HAP-1 (cell line): ENCODE measurements around the gene TRPM4.
"Not testable (repeated sequence)": the region's sequence is repeated elsewhere in the genome, so short reads cannot be mapped to it uniquely, and the experiment has no call there.

Experiments used
- DNase-seq, 2 experiments: peaks; one replicate each; pipeline ENCODE4 v3.0.0-alpha.2; 2016 to 2020; ENCODE audit warnings: low spot score in 2 of 2
- H3K27me3 ChIP-seq: fragments of 250-450 bp; sonication (Bioruptor Pico); 2 replicates; pipeline ENCODE4 v1.5.1; 2020; ENCODE audit warnings: low read depth, mild to moderate bottlenecking, moderate library complexity
- H3K36me3 ChIP-seq: fragments of 250-450 bp; sonication (Bioruptor Pico); replicated peaks from 2 replicates; pipeline ENCODE4 v1.5.1; 2020; ENCODE audit warnings: mild to moderate bottlenecking
- H3K4me1 ChIP-seq: fragments of 250-450 bp; sonication (Bioruptor Pico); 2 replicates; pipeline ENCODE4 v1.5.1; 2020; ENCODE audit warnings: mild to moderate bottlenecking
- H3K4me3 ChIP-seq: fragments of 250-450 bp; sonication (Bioruptor Pico); 2 replicates; pipeline ENCODE4 v1.5.1; 2020; ENCODE audit warnings: mild to moderate bottlenecking, moderate library complexity
- H3K9me3 ChIP-seq: fragments of 250-450 bp; sonication (Bioruptor Pico); 2 replicates; pipeline ENCODE4 v1.5.1; 2020; ENCODE audit warnings: mild to moderate bottlenecking, moderate library complexity
- in situ Hi-C: fragments of 300-500 bp; cut with MboI; formaldehyde crosslinking; loops from 3 replicates; pipeline ENCODE4 v1.14.3; 2020; ENCODE audit warnings: low sequenced_read_pairs, inconsistent platforms, mixed read lengths

The TRPM4 gene

GRCh38 chr19:49119411-49120324 is 37.9 kb upstream of the TRPM4 start, which contains the start of gene PPFIA3:
TSS of gene PPFIA3 (plus strand) at chr19:49119544. CDS start at chr19:49127874, 8,330 bp downstream.
- Histone ChIP-seq H3K4me3 (peak within 1 kb of the TSS; percentile 78), H3K4me1 (peaks cover 6% of the 10 kb centered on the region), H3K27me3 (no peaks in the 10 kb centered on the region), H3K9me3 (no peaks in the 10 kb centered on the region), H3K36me3 (no peaks in the 10 kb centered on the region)
- DNase-seq: peak in 1 of 2 experiments; percentile 62
- in situ Hi-C loops: no loop called here

GRCh38 chr19:49120325-49120683 is 37.3 kb upstream of the TRPM4 start:
- in situ Hi-C loops: no loop called here
- Histone ChIP-seq H3K27me3 (no peaks in the 10 kb centered on the region), H3K36me3 (no peaks in the 10 kb centered on the region), H3K4me1 (peaks cover 10% of the 10 kb centered on the region), H3K9me3 (no peaks in the 10 kb centered on the region), H3K4me3 (peak overlapping the region; percentile 78)
- no peak for DNase-seq

DNA sequence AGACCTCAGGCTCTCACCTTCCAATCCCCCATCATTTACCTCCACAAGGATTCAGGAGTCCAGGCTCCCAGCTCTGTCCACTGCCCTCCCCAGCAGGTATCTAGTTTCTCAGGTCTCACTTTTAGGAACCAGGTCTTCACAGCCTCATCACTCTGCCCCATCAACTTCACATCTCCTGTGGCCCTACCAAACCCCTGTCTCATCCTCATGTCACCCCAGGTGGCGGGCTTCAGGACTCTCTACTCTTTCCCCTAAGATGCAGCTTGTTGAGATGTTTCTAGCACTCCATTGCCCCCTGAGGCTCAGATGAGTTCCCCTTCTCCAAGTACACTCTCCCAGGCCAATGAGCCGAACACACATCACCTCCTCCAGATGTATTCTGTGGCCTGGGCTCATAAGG is 36.7 kb upstream of the TRPM4 start:
- H3K4me3 ChIP-seq: no peak overlapping the region
- no peaks in the 10 kb centered on the region for H3K27me3 ChIP-seq
- H3K36me3 ChIP-seq: no peaks in the 10 kb centered on the region
- no peak for DNase-seq
- H3K9me3 ChIP-seq: no peaks in the 10 kb centered on the region
- in situ Hi-C loops: no loop called here
- H3K4me1 ChIP-seq: peaks cover 10% of the 10 kb centered on the region

DNA sequence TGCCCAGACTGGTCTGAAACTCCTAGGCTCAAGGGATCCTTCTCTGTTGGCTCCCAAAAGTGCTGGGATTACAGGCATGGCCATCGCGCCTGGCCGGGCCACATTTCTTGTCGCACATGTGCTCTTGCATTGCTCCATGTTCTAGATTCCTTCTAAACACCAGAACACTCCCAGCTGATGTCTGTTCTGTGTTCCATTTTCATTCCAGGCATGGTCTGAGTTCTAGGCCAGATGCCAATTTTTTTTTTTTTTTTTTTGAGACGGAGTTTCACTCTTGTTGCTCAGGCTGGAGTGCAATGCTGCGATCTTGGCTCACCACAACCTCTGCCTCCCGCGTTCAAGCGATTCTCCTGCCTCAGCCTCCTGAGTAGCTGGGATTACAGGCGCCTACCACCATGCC is 35.8 kb upstream of the TRPM4 start:
- in situ Hi-C loops: not testable (repeated sequence)

GRCh38 chr19:49123285-49123684 is 34.3 kb upstream of the TRPM4 start:
- peaks cover 11% of the 10 kb centered on the region for H3K4me1 ChIP-seq
- in situ Hi-C loops, DNase-seq, H3K27me3 ChIP-seq, H3K9me3 ChIP-seq, H3K36me3 ChIP-seq, H3K4me3 ChIP-seq: not testable (repeated sequence)

More for the DNA sequence above, 35.8 kb upstream of the TRPM4 start:
- peaks cover 10% of the 10 kb centered on the region for H3K4me1 ChIP-seq
- not testable (repeated sequence) for DNase-seq, H3K27me3 ChIP-seq, H3K36me3 ChIP-seq, H3K4me3 ChIP-seq, H3K9me3 ChIP-seq

DNA sequence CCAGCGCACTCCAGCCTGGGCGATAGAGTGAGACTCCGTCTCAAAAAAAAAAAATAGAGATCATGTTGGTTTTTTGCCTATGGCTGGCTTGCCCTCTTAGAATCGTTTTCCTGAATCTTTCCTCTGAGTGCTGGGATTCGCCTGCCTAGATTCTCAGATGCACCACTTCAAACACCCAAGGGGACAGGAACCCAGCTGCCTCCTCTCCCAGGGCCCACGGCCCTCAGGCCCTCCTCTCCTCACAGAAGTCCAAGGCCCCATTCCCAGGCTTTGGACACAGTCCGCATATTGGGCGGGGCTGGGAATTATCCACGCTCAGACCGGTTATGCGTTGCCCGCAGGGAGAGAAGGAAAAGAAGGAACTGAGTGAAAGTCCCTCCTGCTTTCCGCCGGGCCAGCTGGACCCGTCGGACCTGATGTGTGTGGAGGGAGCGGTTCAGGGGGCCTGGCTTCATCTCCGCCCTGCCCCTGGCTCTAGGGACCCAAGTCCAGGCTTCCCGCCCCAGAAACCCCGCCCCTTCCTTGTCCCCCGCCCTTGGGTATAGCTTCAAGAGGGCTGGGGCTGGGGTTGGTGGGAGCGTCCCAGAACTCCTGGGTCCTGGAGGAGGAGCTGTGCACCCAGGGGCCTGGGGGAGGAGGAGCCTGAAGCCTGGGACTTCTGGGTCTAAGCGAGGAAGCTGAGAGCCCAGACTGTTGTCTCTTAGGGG is 32.4 kb upstream of the TRPM4 start:
- H3K27me3 ChIP-seq: no peaks in the 10 kb centered on the region
- peak; percentile 27 to 84 for DNase-seq
- no peaks in the 10 kb centered on the region for H3K36me3 ChIP-seq
- H3K9me3 ChIP-seq: no peaks in the 10 kb centered on the region
- in situ Hi-C loops: no loop called here
- H3K4me1 ChIP-seq: peaks cover 15% of the 10 kb centered on the region
- no peak overlapping the region; the same call in 1 of the 2 replicates for H3K4me3 ChIP-seq

DNA sequence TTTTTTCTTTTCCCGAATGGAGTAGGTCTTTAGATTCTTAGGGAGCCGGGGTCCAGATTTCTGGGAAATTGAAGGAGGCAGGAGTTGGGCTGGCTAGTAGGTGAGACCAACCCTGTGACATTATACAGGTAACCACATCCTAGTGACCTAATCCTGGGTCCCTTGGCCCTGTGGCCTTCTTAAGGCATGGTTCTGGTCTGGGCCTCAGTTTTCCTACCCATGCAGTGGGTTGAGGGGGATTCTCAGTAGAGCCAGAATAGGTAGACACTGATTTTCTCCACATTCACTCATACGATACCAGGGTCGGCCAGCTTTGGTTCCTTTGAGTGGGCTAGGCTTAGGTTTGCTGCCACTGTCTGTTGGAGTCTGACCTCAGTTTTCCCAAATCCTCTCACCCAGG is 31.0 kb upstream of the TRPM4 start:
- Histone ChIP-seq H3K4me1 (peaks cover 15% of the 10 kb centered on the region), H3K36me3 (no peaks in the 10 kb centered on the region), H3K4me3 (no peak overlapping the region), H3K27me3 (no peaks in the 10 kb centered on the region), H3K9me3 (no peaks in the 10 kb centered on the region)
- DNase-seq: no peak
- in situ Hi-C loops: no loop called here

DNA sequence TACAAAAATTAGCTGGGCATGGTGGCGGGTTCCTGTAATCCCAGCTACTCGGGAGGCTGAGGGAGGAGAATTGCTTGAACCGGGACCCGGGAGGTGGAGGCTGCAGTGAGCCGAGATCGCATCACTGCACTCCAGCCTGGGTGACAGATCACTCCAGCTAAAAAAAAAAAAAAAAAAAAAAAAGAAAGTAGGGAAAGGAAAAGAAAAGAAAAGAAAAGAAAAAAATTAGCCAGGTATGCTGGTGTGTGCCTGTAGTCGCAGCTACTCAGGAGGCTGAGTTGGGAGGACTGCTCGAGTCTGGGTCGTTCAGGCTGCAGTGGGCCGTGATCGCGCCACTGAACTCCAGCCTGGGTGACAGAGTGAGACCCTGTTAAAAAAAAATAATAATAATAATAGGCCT is 30.4 kb upstream of the TRPM4 start:
- H3K4me3 ChIP-seq, H3K9me3 ChIP-seq, H3K27me3 ChIP-seq, in situ Hi-C loops, DNase-seq, H3K36me3 ChIP-seq: not testable (repeated sequence)
- peaks cover 15% of the 10 kb centered on the region for H3K4me1 ChIP-seq

GRCh38 chr19:49127674-49128544 is 29.7 kb upstream of the TRPM4 start:
- peak; percentile 92 to 97 for DNase-seq
- in situ Hi-C loops: no loop called here
- H3K4me1 ChIP-seq: peaks cover 15% of the 10 kb centered on the region
- no peaks in the 10 kb centered on the region for H3K27me3 ChIP-seq
- no peaks in the 10 kb centered on the region for H3K9me3 ChIP-seq
- peak overlapping the region; percentile 36 for H3K4me3 ChIP-seq
- no peaks in the 10 kb centered on the region for H3K36me3 ChIP-seq

DNA sequence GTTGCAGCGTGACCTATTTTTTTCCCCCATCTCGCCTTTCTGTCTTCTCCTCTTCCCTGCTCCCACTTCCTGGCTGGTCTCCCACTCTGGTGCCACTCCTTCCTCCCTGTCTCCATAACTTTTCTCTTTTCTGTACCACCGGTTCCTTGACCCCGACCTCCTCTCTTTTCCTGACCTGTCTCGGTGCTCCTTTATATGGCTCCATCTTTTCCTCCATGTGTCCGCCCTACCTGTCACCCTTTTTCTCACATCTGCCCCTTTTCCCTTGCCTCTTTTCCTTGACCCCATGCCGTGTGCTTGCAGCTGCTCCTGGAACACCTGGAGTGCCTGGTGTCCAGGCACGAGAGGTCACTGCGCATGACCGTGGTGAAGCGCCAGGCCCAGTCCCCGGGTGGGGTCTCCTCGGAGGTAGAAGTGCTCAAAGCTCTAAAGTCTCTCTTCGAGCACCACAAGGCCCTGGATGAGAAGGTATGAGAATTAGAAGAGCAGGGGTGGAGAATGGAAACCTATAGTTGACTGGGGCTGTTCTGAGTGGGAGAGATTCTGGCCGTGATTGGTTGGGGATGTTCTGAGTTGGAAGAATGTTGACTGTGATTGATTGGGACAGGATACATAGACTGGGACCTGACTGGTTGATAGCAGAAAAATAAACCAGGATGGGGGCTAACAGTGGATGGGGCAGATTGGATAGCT is 28.9 kb upstream of the TRPM4 start:
- DNase-seq: no peak
- H3K27me3 ChIP-seq: no peaks in the 10 kb centered on the region
- in situ Hi-C loops: no loop called here
- H3K9me3 ChIP-seq: no peaks in the 10 kb centered on the region
- peaks cover 15% of the 10 kb centered on the region for H3K4me1 ChIP-seq
- peak overlapping the region; percentile 36 for H3K4me3 ChIP-seq
- 0 out of 2 replicates have a peak, but pooled peaks cover 2% of the 10 kb centered on the region for H3K36me3 ChIP-seq

- Histone ChIP-seq H3K4me3 (no peak overlapping the region), H3K36me3 (peaks cover 8% of the 10 kb centered on the region; the same call in 1 of the 2 replicates), H3K27me3 (no peaks in the 10 kb centered on the region), H3K4me1 (peaks cover 15% of the 10 kb centered on the region), H3K9me3 (no peaks in the 10 kb centered on the region)
- in situ Hi-C loops: no loop called here
- peak in 1 of 2 experiments; percentile 45 for DNase-seq
These were observed 28.4 kb upstream of the TRPM4 start for GRCh38 chr19:49129238-49129583.

- H3K4me3 ChIP-seq: no peak overlapping the region
- peaks cover 17% of the 10 kb centered on the region for H3K36me3 ChIP-seq
- in situ Hi-C loops: no loop called here
- H3K27me3 ChIP-seq: no peaks in the 10 kb centered on the region
- H3K4me1 ChIP-seq: peaks cover 10% of the 10 kb centered on the region
- DNase-seq: no peak
- no peaks in the 10 kb centered on the region for H3K9me3 ChIP-seq
These were observed 27.3 kb upstream of the TRPM4 start for GRCh38 chr19:49130325-49130724.

GRCh38 chr19:49132974-49133609 is 24.5 kb upstream of the TRPM4 start:
- in situ Hi-C loops: no loop called here

More at GRCh38 chr19:49132974-49133609, 24.5 kb upstream of the TRPM4 start:
- H3K4me1 ChIP-seq: peaks cover 6% of the 10 kb centered on the region
- peaks cover 26% of the 10 kb centered on the region for H3K36me3 ChIP-seq
- no peaks in the 10 kb centered on the region for H3K27me3 ChIP-seq
- no peaks in the 10 kb centered on the region for H3K9me3 ChIP-seq
- no peak for DNase-seq
- H3K4me3 ChIP-seq: no peak overlapping the region
